ENCODE measurements around the gene MPPE1. TPM values are rescaled to one million over a fixed set of nuclear protein-coding genes. Genes with fewer than 3 reads are reported as not detected.

Gene MPPE1
- total RNA-seq, 1 experiment from 2014 or later = 21.4 TPM

DNA sequence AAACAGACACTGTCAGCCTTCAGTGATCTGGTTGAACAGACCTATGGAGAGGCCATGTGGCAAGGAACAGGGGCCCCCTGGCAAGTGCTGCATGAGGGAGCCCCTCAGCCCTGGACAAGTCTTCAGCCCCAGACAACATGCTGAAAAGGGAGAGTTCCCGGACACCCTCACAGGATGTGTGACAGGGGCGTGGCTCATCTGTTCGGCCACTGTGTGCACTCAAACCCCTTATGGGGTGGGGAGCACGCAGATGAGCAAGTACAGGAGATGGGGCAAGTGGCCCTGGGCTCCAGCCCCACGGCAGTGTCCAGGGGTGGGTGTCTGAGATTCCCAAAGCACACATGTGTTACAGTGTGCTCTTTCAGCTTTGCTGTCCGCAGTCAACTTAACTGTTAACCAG is 35.4 kb upstream of the MPPE1 start:
- Histone ChIP-seq H3K9me2 (ENCODE audit: insufficient read depth) (no peaks in the 10 kb centered on the region), H3K79me2 (ENCODE audit: insufficient read depth, low read length) (no peaks in the 10 kb centered on the region), H2AFZ (ENCODE audit: low read depth, low read length, poor library complexity, severe bottlenecking) (no peak overlapping the region), H3K36me3 (ENCODE audit: control insufficient read depth in 1 of 2, insufficient read depth in 2 of 2, low read length in 2 of 2) (no peaks in the 10 kb centered on the region), H3K4me3 (replicated peaks in 1 of 2; ENCODE audit: low read depth in 1 of 2, low read length in 2 of 2) (no peak overlapping the region), H3K9me3 (ENCODE audit: control insufficient read depth in 1 of 2, insufficient read depth in 1 of 2, low read depth in 1 of 2, low read length in 2 of 2) (no peaks in the 10 kb centered on the region), H4K20me1 (ENCODE audit: insufficient read depth) (no peaks in the 10 kb centered on the region), H3K4me2 (ENCODE audit: low read length) (peak overlapping the region; percentile 49), H3K27me3 (ENCODE audit: insufficient read depth, low read length) (no peaks in the 10 kb centered on the region), H3K27ac (ENCODE audit: low read depth, low read length) (peak overlapping the region; percentile 10; the same call in 1 of the 2 replicates), H3K4me1 (ENCODE audit: control insufficient read depth in 1 of 2, insufficient read depth in 2 of 2, low read length in 2 of 2) (peaks cover 33 to 50% of the 10 kb centered on the region in 2 experiments), H3K9ac (ENCODE audit: low read length) (no peak overlapping the region)
- no TSS peak for BruUV-seq (replicated peaks)
- TF ChIP-seq TCF7L2 (IDR thresholded peaks at IDR 0.05; ENCODE audit: borderline replicate concordance, extremely low read depth, insufficient read depth, insufficient read length) (no peak), EGR1 (IDR thresholded peaks at IDR 0.05; ENCODE audit: low read depth) (no peak), SP1 (IDR thresholded peaks at IDR 0.05; ENCODE audit: low read depth) (no peak), CBX3 (IDR thresholded peaks at IDR 0.05; ENCODE audit: low read depth) (no peak), YY1 (IDR thresholded peaks at IDR 0.05; ENCODE audit: extremely low read depth, insufficient replicate concordance, low read depth, low read length) (no peak), POLR2AphosphoS5 (IDR thresholded peaks at IDR 0.05; ENCODE audit: low read depth, low read length) (no peak), SIN3A (IDR thresholded peaks at IDR 0.05; ENCODE audit: low read depth) (no peak), POLR2A (IDR thresholded peaks at IDR 0.05; ENCODE audit: borderline replicate concordance, extremely low read depth, insufficient read depth, insufficient read length) (no peak), ZNF274 (IDR thresholded peaks at IDR 0.05; ENCODE audit: low read depth, low read length) (no peak), EZH2phosphoT487 (IDR thresholded peaks at IDR 0.05; ENCODE audit: borderline replicate concordance) (no peak), ZFX (IDR thresholded peaks at IDR 0.05) (no peak)
- TF ChIP-seq, protein P1, sequence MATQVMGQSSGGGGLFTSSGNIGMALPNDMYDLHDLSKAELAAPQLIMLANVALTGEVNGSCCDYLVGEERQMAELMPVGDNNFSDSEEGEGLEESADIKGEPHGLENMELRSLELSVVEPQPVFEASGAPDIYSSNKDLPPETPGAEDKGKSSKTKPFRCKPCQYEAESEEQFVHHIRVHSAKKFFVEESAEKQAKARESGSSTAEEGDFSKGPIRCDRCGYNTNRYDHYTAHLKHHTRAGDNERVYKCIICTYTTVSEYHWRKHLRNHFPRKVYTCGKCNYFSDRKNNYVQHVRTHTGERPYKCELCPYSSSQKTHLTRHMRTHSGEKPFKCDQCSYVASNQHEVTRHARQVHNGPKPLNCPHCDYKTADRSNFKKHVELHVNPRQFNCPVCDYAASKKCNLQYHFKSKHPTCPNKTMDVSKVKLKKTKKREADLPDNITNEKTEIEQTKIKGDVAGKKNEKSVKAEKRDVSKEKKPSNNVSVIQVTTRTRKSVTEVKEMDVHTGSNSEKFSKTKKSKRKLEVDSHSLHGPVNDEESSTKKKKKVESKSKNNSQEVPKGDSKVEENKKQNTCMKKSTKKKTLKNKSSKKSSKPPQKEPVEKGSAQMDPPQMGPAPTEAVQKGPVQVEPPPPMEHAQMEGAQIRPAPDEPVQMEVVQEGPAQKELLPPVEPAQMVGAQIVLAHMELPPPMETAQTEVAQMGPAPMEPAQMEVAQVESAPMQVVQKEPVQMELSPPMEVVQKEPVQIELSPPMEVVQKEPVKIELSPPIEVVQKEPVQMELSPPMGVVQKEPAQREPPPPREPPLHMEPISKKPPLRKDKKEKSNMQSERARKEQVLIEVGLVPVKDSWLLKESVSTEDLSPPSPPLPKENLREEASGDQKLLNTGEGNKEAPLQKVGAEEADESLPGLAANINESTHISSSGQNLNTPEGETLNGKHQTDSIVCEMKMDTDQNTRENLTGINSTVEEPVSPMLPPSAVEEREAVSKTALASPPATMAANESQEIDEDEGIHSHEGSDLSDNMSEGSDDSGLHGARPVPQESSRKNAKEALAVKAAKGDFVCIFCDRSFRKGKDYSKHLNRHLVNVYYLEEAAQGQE (IDR thresholded peaks at IDR 0.05; ENCODE audit: low read depth) = no peak
- TF ChIP-seq, protein P2, sequence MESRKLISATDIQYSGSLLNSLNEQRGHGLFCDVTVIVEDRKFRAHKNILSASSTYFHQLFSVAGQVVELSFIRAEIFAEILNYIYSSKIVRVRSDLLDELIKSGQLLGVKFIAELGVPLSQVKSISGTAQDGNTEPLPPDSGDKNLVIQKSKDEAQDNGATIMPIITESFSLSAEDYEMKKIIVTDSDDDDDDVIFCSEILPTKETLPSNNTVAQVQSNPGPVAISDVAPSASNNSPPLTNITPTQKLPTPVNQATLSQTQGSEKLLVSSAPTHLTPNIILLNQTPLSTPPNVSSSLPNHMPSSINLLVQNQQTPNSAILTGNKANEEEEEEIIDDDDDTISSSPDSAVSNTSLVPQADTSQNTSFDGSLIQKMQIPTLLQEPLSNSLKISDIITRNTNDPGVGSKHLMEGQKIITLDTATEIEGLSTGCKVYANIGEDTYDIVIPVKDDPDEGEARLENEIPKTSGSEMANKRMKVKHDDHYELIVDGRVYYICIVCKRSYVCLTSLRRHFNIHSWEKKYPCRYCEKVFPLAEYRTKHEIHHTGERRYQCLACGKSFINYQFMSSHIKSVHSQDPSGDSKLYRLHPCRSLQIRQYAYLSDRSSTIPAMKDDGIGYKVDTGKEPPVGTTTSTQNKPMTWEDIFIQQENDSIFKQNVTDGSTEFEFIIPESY (IDR thresholded peaks at IDR 0.05; ENCODE audit: extremely low read depth, insufficient replicate concordance, low read length) = no peak
- TF ChIP-seq, protein P3, sequence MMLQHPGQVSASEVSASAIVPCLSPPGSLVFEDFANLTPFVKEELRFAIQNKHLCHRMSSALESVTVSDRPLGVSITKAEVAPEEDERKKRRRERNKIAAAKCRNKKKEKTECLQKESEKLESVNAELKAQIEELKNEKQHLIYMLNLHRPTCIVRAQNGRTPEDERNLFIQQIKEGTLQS (IDR thresholded peaks at IDR 0.05) = no peak
- TF ChIP-seq, protein P4, sequence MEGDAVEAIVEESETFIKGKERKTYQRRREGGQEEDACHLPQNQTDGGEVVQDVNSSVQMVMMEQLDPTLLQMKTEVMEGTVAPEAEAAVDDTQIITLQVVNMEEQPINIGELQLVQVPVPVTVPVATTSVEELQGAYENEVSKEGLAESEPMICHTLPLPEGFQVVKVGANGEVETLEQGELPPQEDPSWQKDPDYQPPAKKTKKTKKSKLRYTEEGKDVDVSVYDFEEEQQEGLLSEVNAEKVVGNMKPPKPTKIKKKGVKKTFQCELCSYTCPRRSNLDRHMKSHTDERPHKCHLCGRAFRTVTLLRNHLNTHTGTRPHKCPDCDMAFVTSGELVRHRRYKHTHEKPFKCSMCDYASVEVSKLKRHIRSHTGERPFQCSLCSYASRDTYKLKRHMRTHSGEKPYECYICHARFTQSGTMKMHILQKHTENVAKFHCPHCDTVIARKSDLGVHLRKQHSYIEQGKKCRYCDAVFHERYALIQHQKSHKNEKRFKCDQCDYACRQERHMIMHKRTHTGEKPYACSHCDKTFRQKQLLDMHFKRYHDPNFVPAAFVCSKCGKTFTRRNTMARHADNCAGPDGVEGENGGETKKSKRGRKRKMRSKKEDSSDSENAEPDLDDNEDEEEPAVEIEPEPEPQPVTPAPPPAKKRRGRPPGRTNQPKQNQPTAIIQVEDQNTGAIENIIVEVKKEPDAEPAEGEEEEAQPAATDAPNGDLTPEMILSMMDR (IDR thresholded peaks at IDR 0.05 in 2 of 3, conservative IDR thresholded peaks at IDR 0.05 in 1 of 3; ENCODE audit: borderline replicate concordance in 1 of 3, insufficient read depth in 1 of 3, low read depth in 2 of 3, low read length in 2 of 3) = no peak
- TF ChIP-seq, protein P5, sequence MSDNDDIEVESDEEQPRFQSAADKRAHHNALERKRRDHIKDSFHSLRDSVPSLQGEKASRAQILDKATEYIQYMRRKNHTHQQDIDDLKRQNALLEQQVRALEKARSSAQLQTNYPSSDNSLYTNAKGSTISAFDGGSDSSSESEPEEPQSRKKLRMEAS (IDR thresholded peaks at IDR 0.05) = no peak
- intact Hi-C loops (cut with micrococcal nuclease) = no loop called here
- CTCF ChIA-PET = no interaction called here
- POLR2A ChIA-PET = interaction anchor here (1.6 kb wide), 1 partner anchor 38 kb away, joined by 6 read pairs; the partner anchor contains the start of gene IMPA2
- ATAC-seq (no peak), DNase-seq (ENCODE audit: low read depth, low spot score) (no peak)
- RAD21 ChIA-PET (ENCODE audit: low non-redundant PET in 1 of 2, low total read pairs in 2 of 2, uncharacterized antibody in 2 of 2, unreplicated experiment in 2 of 2) = no interaction called here

Measured in HCT116 (cell line).